ENCODE measurements around the gene SEC24D.

The SEC24D gene

GRCh38 chr4:118756958-118757357, 79.0 kb downstream of the SEC24D start:
- H2AFZ ChIP-seq (ENCODE audit: low read length): no peak overlapping the region
- H3K9ac ChIP-seq (ENCODE audit: low read depth, low read length, poor library complexity, severe bottlenecking): no peak overlapping the region
- no peaks in the 10 kb centered on the region for H4K20me1 ChIP-seq (ENCODE audit: insufficient read depth, low read length, poor library complexity, severe bottlenecking)
- H3K27me3 ChIP-seq (ENCODE audit: insufficient read depth, low read length, poor library complexity, severe bottlenecking): no peaks in the 10 kb centered on the region
- no peaks in the 10 kb centered on the region for H3F3A ChIP-seq (ENCODE audit: low read depth)
- H3K4me2 ChIP-seq (ENCODE audit: low read depth, low read length, poor library complexity, severe bottlenecking): no peak overlapping the region
- H3K4me3 ChIP-seq (ENCODE audit: low read length, poor library complexity, severe bottlenecking): no peak overlapping the region
- H3K79me2 ChIP-seq (ENCODE audit: insufficient read depth, low read length): no peaks in the 10 kb centered on the region
- peaks cover 31% of the 10 kb centered on the region; the same call in 1 of the 2 replicates for H3K36me3 ChIP-seq (ENCODE audit: insufficient read depth, low read length)
- H3K9me2 ChIP-seq (replicated peaks; ENCODE audit: low read depth, low read length): no peaks in the 10 kb centered on the region
- H3K4me1 ChIP-seq (ENCODE audit: insufficient read depth, low read length, poor library complexity, severe bottlenecking): no peaks in the 10 kb centered on the region
- no peaks in the 10 kb centered on the region for H3K9me3 ChIP-seq (ENCODE audit: insufficient read depth, low read depth, low read length)
- TF ChIP-seq EZH2phosphoT487 (IDR thresholded peaks at IDR 0.05; ENCODE audit: borderline replicate concordance): no peak
- TF ChIP-seq, protein P1, sequence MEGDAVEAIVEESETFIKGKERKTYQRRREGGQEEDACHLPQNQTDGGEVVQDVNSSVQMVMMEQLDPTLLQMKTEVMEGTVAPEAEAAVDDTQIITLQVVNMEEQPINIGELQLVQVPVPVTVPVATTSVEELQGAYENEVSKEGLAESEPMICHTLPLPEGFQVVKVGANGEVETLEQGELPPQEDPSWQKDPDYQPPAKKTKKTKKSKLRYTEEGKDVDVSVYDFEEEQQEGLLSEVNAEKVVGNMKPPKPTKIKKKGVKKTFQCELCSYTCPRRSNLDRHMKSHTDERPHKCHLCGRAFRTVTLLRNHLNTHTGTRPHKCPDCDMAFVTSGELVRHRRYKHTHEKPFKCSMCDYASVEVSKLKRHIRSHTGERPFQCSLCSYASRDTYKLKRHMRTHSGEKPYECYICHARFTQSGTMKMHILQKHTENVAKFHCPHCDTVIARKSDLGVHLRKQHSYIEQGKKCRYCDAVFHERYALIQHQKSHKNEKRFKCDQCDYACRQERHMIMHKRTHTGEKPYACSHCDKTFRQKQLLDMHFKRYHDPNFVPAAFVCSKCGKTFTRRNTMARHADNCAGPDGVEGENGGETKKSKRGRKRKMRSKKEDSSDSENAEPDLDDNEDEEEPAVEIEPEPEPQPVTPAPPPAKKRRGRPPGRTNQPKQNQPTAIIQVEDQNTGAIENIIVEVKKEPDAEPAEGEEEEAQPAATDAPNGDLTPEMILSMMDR (conservative IDR thresholded peaks at IDR 0.05; ENCODE audit: low read length): no peak

DNA sequence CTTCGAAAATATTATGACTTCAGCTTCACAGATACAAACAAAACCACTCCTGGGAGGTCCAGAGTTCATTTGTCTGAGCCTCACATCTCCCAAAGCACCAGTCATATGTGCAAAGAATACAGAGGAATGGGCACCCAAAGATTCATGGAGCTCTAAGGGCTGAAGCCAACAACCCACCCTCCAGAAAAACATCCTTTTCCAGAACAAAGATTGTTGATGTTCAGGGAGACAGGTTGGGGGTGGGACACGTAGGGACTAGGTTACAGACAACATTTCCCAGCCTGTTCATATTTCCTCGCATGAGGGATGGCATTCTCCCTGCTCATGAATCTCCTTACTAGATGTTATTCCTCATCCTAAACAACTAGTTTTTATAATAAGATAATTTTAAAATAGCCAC, 79.5 kb downstream of the SEC24D start:
- H3K4me3 ChIP-seq (ENCODE audit: low read length, poor library complexity, severe bottlenecking): no peak overlapping the region
- peaks cover 35% of the 10 kb centered on the region; the same call in 1 of the 2 replicates for H3K36me3 ChIP-seq (ENCODE audit: insufficient read depth, low read length)
- H3F3A ChIP-seq (ENCODE audit: low read depth): no peaks in the 10 kb centered on the region
- no peak overlapping the region for H3K4me2 ChIP-seq (ENCODE audit: low read depth, low read length, poor library complexity, severe bottlenecking)
- H4K20me1 ChIP-seq (ENCODE audit: insufficient read depth, low read length, poor library complexity, severe bottlenecking): no peaks in the 10 kb centered on the region
- H3K9me3 ChIP-seq (ENCODE audit: insufficient read depth, low read depth, low read length): no peaks in the 10 kb centered on the region
- H2AFZ ChIP-seq (ENCODE audit: low read length): no peak overlapping the region
- H3K27me3 ChIP-seq (ENCODE audit: insufficient read depth, low read length, poor library complexity, severe bottlenecking): no peaks in the 10 kb centered on the region
- H3K9ac ChIP-seq (ENCODE audit: low read depth, low read length, poor library complexity, severe bottlenecking): no peak overlapping the region
- TF ChIP-seq, protein P1 (conservative IDR thresholded peaks at IDR 0.05; ENCODE audit: low read length): no peak
- TF ChIP-seq EZH2phosphoT487 (IDR thresholded peaks at IDR 0.05; ENCODE audit: borderline replicate concordance): no peak
- H3K9me2 ChIP-seq (replicated peaks; ENCODE audit: low read depth, low read length): no peaks in the 10 kb centered on the region
- H3K79me2 ChIP-seq (ENCODE audit: insufficient read depth, low read length): no peaks in the 10 kb centered on the region
- H3K4me1 ChIP-seq (ENCODE audit: insufficient read depth, low read length, poor library complexity, severe bottlenecking): no peaks in the 10 kb centered on the region

GRCh38 chr4:118755438-118756226, 80.3 kb downstream of the SEC24D start:
- Histone ChIP-seq H2AFZ (ENCODE audit: low read length) (no peak overlapping the region), H3K79me2 (ENCODE audit: insufficient read depth, low read length) (no peaks in the 10 kb centered on the region), H3K36me3 (ENCODE audit: insufficient read depth, low read length) (peaks cover 40% of the 10 kb centered on the region; the same call in 1 of the 2 replicates), H3K4me3 (ENCODE audit: low read length, poor library complexity, severe bottlenecking) (no peak overlapping the region), H3K4me1 (ENCODE audit: insufficient read depth, low read length, poor library complexity, severe bottlenecking) (no peaks in the 10 kb centered on the region), H3F3A (ENCODE audit: low read depth) (no peaks in the 10 kb centered on the region), H4K20me1 (ENCODE audit: insufficient read depth, low read length, poor library complexity, severe bottlenecking) (no peaks in the 10 kb centered on the region), H3K9me2 (replicated peaks; ENCODE audit: low read depth, low read length) (no peaks in the 10 kb centered on the region), H3K9me3 (ENCODE audit: insufficient read depth, low read depth, low read length) (no peaks in the 10 kb centered on the region), H3K4me2 (ENCODE audit: low read depth, low read length, poor library complexity, severe bottlenecking) (no peak overlapping the region), H3K27me3 (ENCODE audit: insufficient read depth, low read length, poor library complexity, severe bottlenecking) (no peaks in the 10 kb centered on the region), H3K9ac (ENCODE audit: low read depth, low read length, poor library complexity, severe bottlenecking) (no peak overlapping the region)
- TF ChIP-seq, protein P1 (conservative IDR thresholded peaks at IDR 0.05; ENCODE audit: low read length): no peak
- no peak for TF ChIP-seq EZH2phosphoT487 (IDR thresholded peaks at IDR 0.05; ENCODE audit: borderline replicate concordance)
